HepG2 (cell line): ENCODE data around the gene EPC2. TPM values are rescaled to one million over a fixed set of nuclear protein-coding genes. Genes with fewer than 3 reads are reported as not detected.

Source experiments
- AGO2 ChIP-seq: fragments of 200-400 bp; formaldehyde crosslinking; optimal IDR thresholded peaks from 2 replicates; pipeline ENCODE3; 2017; ENCODE audit warnings: mild to moderate bottlenecking, low read depth, low read length, moderate library complexity
- ARID2 ChIP-seq: sonication (generic); formaldehyde crosslinking; IDR thresholded peaks from 2 replicates; pipeline ENCODE4 v1.8.1; 2022; ENCODE audit warnings: mild to moderate bottlenecking, missing genetic modification reagents, borderline replicate concordance
- ATRX ChIP-seq: sonication (generic); formaldehyde crosslinking; IDR thresholded peaks from 2 replicates; pipeline ENCODE4 v1.4.0; 2020; ENCODE audit warnings: missing genetic modification reagents, borderline replicate concordance
- BCL3 ChIP-seq: sonication (generic); formaldehyde crosslinking; IDR thresholded peaks from 2 replicates; pipeline ENCODE4 v1.5.1; 2020; ENCODE audit warnings: mild to moderate bottlenecking, missing genetic modification reagents, moderate library complexity
- BORCS8-MEF2B ChIP-seq: sonication (generic); formaldehyde crosslinking; IDR thresholded peaks from 2 replicates; pipeline ENCODE4 v1.8.0; 2022; ENCODE audit warnings: mild to moderate bottlenecking, missing genetic modification reagents
- HIC2 ChIP-seq: sonication (generic); formaldehyde crosslinking; IDR thresholded peaks from 2 replicates; pipeline ENCODE4 v1.9.0; 2022; ENCODE audit warnings: low read depth, missing genetic modification reagents
- NBN ChIP-seq: fragments of 450-650 bp; conservative IDR thresholded peaks from 2 replicates; pipeline ENCODE4 v1.6.1; 2017
- SOX5 ChIP-seq: IDR thresholded peaks from 2 replicates; pipeline ENCODE4 v1.6.1; 2016; ENCODE audit warnings: borderline replicate concordance
- YY1 ChIP-seq: IDR thresholded peaks from 2 replicates; pipeline ENCODE4 v1.6.1; 2011; ENCODE audit warnings: low read length, low read depth, moderate library complexity, mild to moderate bottlenecking; ENCODE audit not compliant: insufficient read depth, insufficient replicate concordance
- ZBTB38 ChIP-seq: sonication (generic); formaldehyde crosslinking; IDR thresholded peaks from 2 replicates; pipeline ENCODE4 v1.5.1; 2020; ENCODE audit warnings: mild to moderate bottlenecking, missing genetic modification reagents
- ZHX1 ChIP-seq: sonication (generic); formaldehyde crosslinking; IDR thresholded peaks from 2 replicates; pipeline ENCODE4 v1.8.1; 2022; ENCODE audit warnings: low read depth, mild to moderate bottlenecking, missing genetic modification reagents
- ZNF253 ChIP-seq: sonication (generic); formaldehyde crosslinking; IDR thresholded peaks from 2 replicates; pipeline ENCODE4 v1.8.0; 2022; ENCODE audit warnings: mild to moderate bottlenecking, missing genetic modification reagents, borderline replicate concordance
- ZNF275 ChIP-seq: sonication (generic); formaldehyde crosslinking; IDR thresholded peaks from 2 replicates; pipeline ENCODE4 v1.8.0; 2022; ENCODE audit warnings: missing genetic modification reagents, mild to moderate bottlenecking, inconsistent platforms, borderline replicate concordance
- ZNF337 ChIP-seq: sonication (generic); formaldehyde crosslinking; IDR thresholded peaks from 2 replicates; pipeline ENCODE4 v1.5.1; 2020; ENCODE audit warnings: missing genetic modification reagents, low read depth, mild to moderate bottlenecking, borderline replicate concordance
- ZNF687 ChIP-seq: sonication (generic); formaldehyde crosslinking; IDR thresholded peaks from 2 replicates; pipeline ENCODE4 v1.5.1; 2020; ENCODE audit warnings: mild to moderate bottlenecking, missing genetic modification reagents, moderate library complexity
- ZNF790 ChIP-seq: sonication (generic); formaldehyde crosslinking; IDR thresholded peaks from 2 replicates; pipeline ENCODE4 v1.8.0; 2022; ENCODE audit warnings: missing genetic modification reagents, mild to moderate bottlenecking, borderline replicate concordance
- ZZZ3 ChIP-seq: sonication (generic); formaldehyde crosslinking; IDR thresholded peaks from 2 replicates; pipeline ENCODE4 v1.4.0; 2020; ENCODE audit warnings: missing genetic modification reagents, mild to moderate bottlenecking, borderline replicate concordance
- polyA plus RNA-seq, 8 experiments: library from polyadenylated mRNA; depleted of rRNA in 3 of 8; stranded (reverse) in 7 of 8; unstranded in 1 of 8; fragments of >200 nt; fragmentation: Illumina TruSeq in 4 of 8; extraction: Trizol in 4 of 8; gene quantifications; 2 replicates each; pipeline versions ENCODE4 v1.2.1 to v1.2.3, GENCODE V29; 2011 to 2016; ENCODE audit warnings: low read depth in 4 of 8, missing spikeins in 1 of 8, mixed read lengths in 1 of 8; ENCODE audit not compliant: insufficient read depth in 1 of 8
- total RNA-seq, 5 experiments: library from RNA; depleted of rRNA; stranded (reverse); fragments of >200 nt; fragmentation: Illumina TruSeq; extraction: Trizol; gene quantifications; 2 replicates each; pipeline ENCODE4 v1.2.3, GENCODE V29; 2016; ENCODE audit warnings: low read depth in 1 of 5

The EPC2 gene
- total and polyA plus RNA-seq, 2 of the 13 experiments (the other 11 are each of a cell fraction or from before 2014, with no cell fraction given) = 20.5 to 22.0 TPM

- TF ChIP-seq BCL3 (peak; percentile 64), ZNF687 (CRISPR knock-in tag) (peak; percentile 69), HIC2 (CRISPR knock-in tag) (no peak), BORCS8-MEF2B (CRISPR knock-in tag) (no peak), ZNF253 (CRISPR knock-in tag) (no peak; the same call in 1 of the 2 replicates), ZZZ3 (CRISPR knock-in tag) (no peak; the same call in 1 of the 2 replicates), ZNF337 (CRISPR knock-in tag) (0 out of 2 replicates have a peak, but pooled peaks have one; percentile 79), YY1 (no peak), ZHX1 (CRISPR knock-in tag) (no peak), NBN (no peak), ATRX (CRISPR knock-in tag) (no peak), ZNF790 (CRISPR knock-in tag) (no peak), AGO2 (peak; percentile 82), SOX5 (CRISPR knock-in tag) (no peak), ZBTB38 (CRISPR knock-in tag) (no peak; the same call in 1 of the 2 replicates), ZNF275 (CRISPR knock-in tag) (peak; percentile 67; the same call in 1 of the 2 replicates), ARID2 (CRISPR knock-in tag) (no peak)
These were observed 1.1 kb downstream of the EPC2 start (continued) for GRCh38 chr2:148645539-148646230.
